ENCODE data around the gene SRRT.
"Not testable (repeated sequence)": the region's sequence is repeated elsewhere in the genome, so short reads cannot be mapped to it uniquely, and the experiment has no call there.

Gene SRRT

GRCh38 chr7:100874577-100875355, at the start of gene SRRT:
SRRT (plus strand) TSS chr7:100875103; CDS start chr7:100875591, 488 bp downstream.
- peak; percentile 97 for DNase-seq

- DNase-seq: no peak
Observed at GRCh38 chr7:100825215-100825671, 49.7 kb upstream of the SRRT start.

- no peak for DNase-seq
Observed at GRCh38 chr7:100825751-100826513, 49.0 kb upstream of the SRRT start.

GRCh38 chr7:100826514-100827329, 48.2 kb upstream of the SRRT start:
- no peak for DNase-seq

GRCh38 chr7:100827330-100828226, 47.3 kb upstream of the SRRT start, which contains the start of gene EPHB4:
EPHB4 (minus strand) TSS chr7:100827523; CDS start chr7:100827030, 493 bp downstream.
- no peak for DNase-seq

GRCh38 chr7:100829150-100829716, 45.7 kb upstream of the SRRT start:
- no peak for DNase-seq

GRCh38 chr7:100830396-100830795, 44.5 kb upstream of the SRRT start:
- DNase-seq: no peak

- no peak for DNase-seq
Observed at GRCh38 chr7:100832281-100832633, 42.6 kb upstream of the SRRT start.

GRCh38 chr7:100835903-100836811, 38.7 kb upstream of the SRRT start:
- no peak for DNase-seq

- DNase-seq: no peak
Observed at GRCh38 chr7:100836812-100837098, 38.1 kb upstream of the SRRT start.

GRCh38 chr7:100837099-100837836, 37.6 kb upstream of the SRRT start:
- DNase-seq: peak; percentile 81

GRCh38 chr7:100839361-100839760, 35.5 kb upstream of the SRRT start:
- DNase-seq: no peak

- DNase-seq: no peak
Observed at GRCh38 chr7:100840470-100841100, 34.3 kb upstream of the SRRT start.

GRCh38 chr7:100847360-100847759, 27.5 kb upstream of the SRRT start:
- no peak for DNase-seq

- DNase-seq: peak; percentile 82
Observed at GRCh38 chr7:100852048-100852872, 22.6 kb upstream of the SRRT start, which contains the start of gene SLC12A9. SLC12A9 (plus strand) TSS chr7:100852713; CDS start chr7:100854198, 1,485 bp downstream.

- no peak for DNase-seq
Observed at GRCh38 chr7:100854146-100854895, 20.6 kb upstream of the SRRT start.

- not testable (repeated sequence) for DNase-seq
Observed at GRCh38 chr7:100854899-100855298, 20.0 kb upstream of the SRRT start.

GRCh38 chr7:100855515-100855914, 19.4 kb upstream of the SRRT start:
- no peak for DNase-seq
